ENCODE results near the gene MFAP4.

GRCh38 chr17:19372439-19372838 lies 14.6 kb downstream of the MFAP4 start:
- TF ChIP-seq CTCF (conservative IDR thresholded peaks at IDR 0.05; ENCODE audit: low read depth, low read length), result no peak
- no peak for TF ChIP-seq EZH2 (IDR thresholded peaks at IDR 0.05; ENCODE audit: low read length, unreplicated experiment)
- no peak for TF ChIP-seq EZH2phosphoT487 (IDR thresholded peaks at IDR 0.05; ENCODE audit: borderline replicate concordance, low read length)
